IMR-90 (cell line): ENCODE results near the gene DSCAML1. TPM values are rescaled to one million over a fixed set of nuclear protein-coding genes. Genes with fewer than 3 reads are reported as not detected.

ENCODE experiments used
- ATAC-seq: fragments of 200-7000 bp; cut with Tn5 transposase; 2 replicates; pipeline ENCODE4 v1.9.1; 2020; ENCODE audit warnings: low read depth, mild to moderate bottlenecking, moderate library complexity
- BruUV-seq: library from RNA; stranded (reverse); fragments of 400-500 nt; replicated peaks from 2 replicates; lab custom pipeline; 2021; lab: Mats Ljungman, UMichigan
- CTCF ChIA-PET: fragments of 300-600 bp; formaldehyde crosslinking; extraction: SDS; loops from one replicate; lab custom pipeline; 2021; ENCODE audit warnings: antibody characterized with exemption; lab: Yijun Ruan, JAX
- POLR2A ChIA-PET: fragments of 300-600 bp; sonication (Branson Sonifier 250); formaldehyde crosslinking; loops from one replicate; lab custom pipeline; 2022; ENCODE audit warnings: antibody characterized with exemption; ENCODE audit not compliant: unreplicated experiment; lab: Charles Lee
- DNase-seq: peaks from one replicate; pipeline ENCODE4 v3.0.0; 2013
- H2AFZ ChIP-seq: replicated peaks from 2 replicates; pipeline ENCODE3; 2013; ENCODE audit warnings: low read length, mild to moderate bottlenecking; ENCODE audit not compliant: poor library complexity
- H2AK5ac ChIP-seq: 2 replicates; pipeline ENCODE4 v1.6.1; 2013; ENCODE audit warnings: low read depth, low read length, inconsistent platforms
- H2AK9ac ChIP-seq: replicated peaks from 2 replicates; pipeline ENCODE3; 2013; ENCODE audit warnings: mild to moderate bottlenecking, low read depth, low read length, moderate library complexity; ENCODE audit not compliant: poor library complexity
- H2BK120ac ChIP-seq: 2 replicates; pipeline ENCODE4 v1.6.1; 2013; ENCODE audit warnings: low read depth, low read length, inconsistent platforms
- H2BK15ac ChIP-seq: 3 replicates; pipeline ENCODE4 v1.6.1; 2013; ENCODE audit warnings: low read depth, low read length, inconsistent platforms
- H2BK20ac ChIP-seq: 2 replicates; pipeline ENCODE4 v1.6.1; 2013; ENCODE audit warnings: low read depth, mild to moderate bottlenecking, inconsistent platforms, low read length, moderate library complexity
- H2BK5ac ChIP-seq: 2 replicates; pipeline ENCODE4 v1.6.1; 2013; ENCODE audit warnings: mild to moderate bottlenecking, low read depth, low read length, inconsistent platforms; ENCODE audit not compliant: poor library complexity, severe bottlenecking
- H3K14ac ChIP-seq: replicated peaks from 2 replicates; pipeline ENCODE4 v1.6.1; 2013; ENCODE audit warnings: low read depth, low read length, inconsistent platforms
- H3K18ac ChIP-seq: 2 replicates; pipeline ENCODE4 v1.6.1; 2013; ENCODE audit warnings: low read depth, low read length, control low read depth
- H3K23ac ChIP-seq: 2 replicates; pipeline ENCODE4 v1.6.1; 2013; ENCODE audit warnings: low read depth, low read length, inconsistent platforms
- H3K27ac ChIP-seq: 2 replicates; pipeline ENCODE4 v1.5.1; 2013; ENCODE audit warnings: mild to moderate bottlenecking, control low read depth, low read length; ENCODE audit not compliant: insufficient read depth
- H3K27me3 ChIP-seq: 2 replicates; pipeline ENCODE4 v1.6.1; 2013; ENCODE audit warnings: low read length; ENCODE audit not compliant: control insufficient read depth, insufficient read depth
- H3K36me3 ChIP-seq: 2 replicates; pipeline ENCODE4 v1.6.1; 2013; ENCODE audit warnings: low read length, mixed read lengths; ENCODE audit not compliant: control insufficient read depth, insufficient read depth
- H3K4ac ChIP-seq: 2 replicates; pipeline ENCODE4 v1.6.1; 2013; ENCODE audit warnings: low read depth, low read length, inconsistent platforms
- H3K4me1 ChIP-seq: 2 replicates; pipeline ENCODE4 v1.6.1; 2013; ENCODE audit warnings: low read length, mixed read lengths; ENCODE audit not compliant: control insufficient read depth, insufficient read depth
- H3K4me2 ChIP-seq: 2 replicates; pipeline ENCODE4 v1.6.1; 2013; ENCODE audit warnings: low read depth, mild to moderate bottlenecking, control low read depth, low read length, moderate library complexity
- H3K4me3 ChIP-seq: 2 replicates; pipeline ENCODE4 v1.5.1; 2013; ENCODE audit warnings: low read depth, mild to moderate bottlenecking, control low read depth, low read length, moderate library complexity; ENCODE audit not compliant: insufficient read depth
- H3K56ac ChIP-seq: 2 replicates; pipeline ENCODE4 v1.6.1; 2013; ENCODE audit warnings: low read length, inconsistent platforms; ENCODE audit not compliant: insufficient read depth; ENCODE audit errors: extremely low read depth
- H3K79me1 ChIP-seq, 2 experiments: 2 replicates each; pipeline ENCODE4 v1.6.1; 2013; ENCODE audit warnings: low read length in 2 of 2, inconsistent platforms in 1 of 2, low read depth in 1 of 2
- H3K9ac ChIP-seq: 2 replicates; pipeline ENCODE4 v1.6.1; 2013; ENCODE audit warnings: low read depth, low read length, control low read depth
- H3K9me1 ChIP-seq: 2 replicates; pipeline ENCODE4 v1.6.1; 2013; ENCODE audit warnings: low read length, inconsistent platforms; ENCODE audit not compliant: insufficient read depth
- H3K9me3 ChIP-seq: 2 replicates; pipeline ENCODE4 v1.6.1; 2013; ENCODE audit warnings: low read length; ENCODE audit not compliant: control insufficient read depth, insufficient read depth
- H4K20me1 ChIP-seq: 2 replicates; pipeline ENCODE4 v1.6.1; 2013; ENCODE audit warnings: low read length, inconsistent platforms; ENCODE audit not compliant: insufficient read depth
- H4K5ac ChIP-seq: 2 replicates; pipeline ENCODE4 v1.6.1; 2013; ENCODE audit warnings: mild to moderate bottlenecking, low read depth, low read length, control low read depth
- H4K8ac ChIP-seq, 2 experiments: 2 replicates each; pipeline ENCODE4 v1.6.1; 2013; ENCODE audit warnings: low read depth in 2 of 2, low read length in 2 of 2, control low read depth in 1 of 2, inconsistent platforms in 1 of 2
- H4K91ac ChIP-seq: 2 replicates; pipeline ENCODE4 v1.6.1; 2013; ENCODE audit warnings: low read depth, low read length, inconsistent platforms; ENCODE audit not compliant: insufficient read depth
- BHLHE40 ChIP-seq: fragments of 150-350 bp; IDR thresholded peaks from 2 replicates; pipeline ENCODE4 v1.6.1; 2016; ENCODE audit warnings: mild to moderate bottlenecking, low read depth, low read length
- CEBPB ChIP-seq: IDR thresholded peaks from 2 replicates; pipeline ENCODE4 v1.6.1; 2012; ENCODE audit warnings: low read depth, low read length, improper control_type of control experiment
- CHD1 ChIP-seq: IDR thresholded peaks from 2 replicates; pipeline ENCODE4 v1.6.1; 2012; ENCODE audit warnings: low read depth, low read length, improper control_type of control experiment
- CTCF ChIP-seq: conservative IDR thresholded peaks from 2 replicates; pipeline ENCODE4 v1.5.1; 2012; ENCODE audit warnings: mild to moderate bottlenecking, low read depth, low read length, improper control_type of control experiment
- ELK1 ChIP-seq: fragments of 150-350 bp; IDR thresholded peaks from 2 replicates; pipeline ENCODE4 v1.6.1; 2016; ENCODE audit warnings: low read depth, mild to moderate bottlenecking, low read length, moderate library complexity, borderline replicate concordance
- FOS ChIP-seq: fragments of 150-350 bp; IDR thresholded peaks from 2 replicates; pipeline ENCODE4 v1.6.1; 2016; ENCODE audit warnings: low read depth, low read length
- MAFK ChIP-seq: IDR thresholded peaks from 2 replicates; pipeline ENCODE4 v1.6.1; 2012; ENCODE audit warnings: low read depth, low read length, improper control_type of control experiment
- MXI1 ChIP-seq: IDR thresholded peaks from 2 replicates; pipeline ENCODE4 v1.6.1; 2012; ENCODE audit warnings: low read depth, mild to moderate bottlenecking, low read length, moderate library complexity, borderline replicate concordance
- POLR2A ChIP-seq: IDR thresholded peaks from 2 replicates; pipeline ENCODE4 v1.6.1; 2012; ENCODE audit warnings: mild to moderate bottlenecking, low read depth, low read length
- RAD21 ChIP-seq: IDR thresholded peaks from 2 replicates; pipeline ENCODE4 v1.6.1; 2012; ENCODE audit warnings: low read length, improper control_type of control experiment
- RCOR1 ChIP-seq: IDR thresholded peaks from 2 replicates; pipeline ENCODE4 v1.6.1; 2012; ENCODE audit warnings: mild to moderate bottlenecking, low read length, improper control_type of control experiment; ENCODE audit not compliant: insufficient replicate concordance
- RFX5 ChIP-seq: IDR thresholded peaks from 2 replicates; pipeline ENCODE4 v1.8.0; 2012; ENCODE audit warnings: low read depth, mild to moderate bottlenecking, low read length, moderate library complexity
- SMC3 ChIP-seq: fragments of 150-350 bp; IDR thresholded peaks from 2 replicates; pipeline ENCODE4 v1.6.1; 2016; ENCODE audit warnings: low read depth, mild to moderate bottlenecking, antibody characterized with exemption, low read length, moderate library complexity
- USF2 ChIP-seq: fragments of 150-350 bp; IDR thresholded peaks from 2 replicates; pipeline ENCODE4 v1.6.1; 2017; ENCODE audit warnings: mild to moderate bottlenecking, antibody characterized with exemption, low read length, low read depth
- WGBS, 2 experiments: methylation state at CpG; one replicate each; pipeline versions ENCODE4 v1.1.5 to v1.1.7; 2013; ENCODE audit warnings: missing lambda C conversion rate in 2 of 2; ENCODE audit not compliant: insufficient read length in 1 of 2; ENCODE audit errors: extremely low coverage in 2 of 2; 5-methylcytosine and 5-hydroxymethylcytosine counted together
- dilution Hi-C: fragments of 300-500 bp; cut with HindIII; formaldehyde crosslinking; loops from one replicate; pipeline ENCODE4 v1.14.3; 2018; ENCODE audit warnings: low sequenced_read_pairs; ENCODE audit not compliant: unreplicated experiment
- in situ Hi-C: fragments of 300-500 bp; cut with MboI; formaldehyde crosslinking; loops from 3 replicates; pipeline ENCODE4 v1.14.3; 2019; ENCODE audit warnings: low sequenced_read_pairs, inconsistent platforms, mixed read lengths
- intact Hi-C: fragments of 100-400 bp; cut with micrococcal nuclease; formaldehyde crosslinking; loops from 2 replicates; pipeline ENCODE4 v1.10.0; 2022
- polyA plus RNA-seq, 3 experiments: library from polyadenylated mRNA; depleted of rRNA; stranded (reverse); fragments of >200 nt; gene quantifications; 2 replicates each; pipeline ENCODE4 v1.2.3, GENCODE V29; 2012; ENCODE audit warnings: low replicate concordance in 1 of 3
- total RNA-seq: library from RNA; depleted of rRNA; stranded (reverse); fragments of >200 nt; gene quantifications from 2 replicates; pipeline ENCODE4 v1.2.3, GENCODE V29; 2012

Gene DSCAML1
- total and polyA plus RNA-seq, 2 of the 4 experiments (the other 2 are of a cell fraction), result not detected

- no peak overlapping the region for H3K56ac ChIP-seq
- H3K9me1 ChIP-seq, result no peaks in the 10 kb centered on the region
- H3K9me3 ChIP-seq, result no peaks in the 10 kb centered on the region
- no peak overlapping the region for H3K9ac ChIP-seq
- H2BK20ac ChIP-seq, result no peak overlapping the region
- ChIA-PET POLR2A (no interaction called here), CTCF (no interaction called here)
- H2BK15ac ChIP-seq, result no peak overlapping the region
- dilution Hi-C loops (no loop called here), in situ Hi-C loops (no loop called here), intact Hi-C loops (no loop called here)
- H2AFZ ChIP-seq, result peak overlapping the region; percentile 5
- no peaks in the 10 kb centered on the region for H4K20me1 ChIP-seq
- H2AK5ac ChIP-seq, result no peak overlapping the region
- no peak overlapping the region for H3K27ac ChIP-seq
- H3K4me3 ChIP-seq, result no peak overlapping the region
- no peak overlapping the region for H3K4me2 ChIP-seq
- H3K18ac ChIP-seq, result no peak overlapping the region
- no peak overlapping the region for H4K91ac ChIP-seq
- H3K23ac ChIP-seq, result no peak overlapping the region
- TF ChIP-seq SMC3, result no peak
- TF ChIP-seq MXI1, result no peak
- TF ChIP-seq CHD1, result no peak
- no peak for TF ChIP-seq RAD21
- no peak for TF ChIP-seq POLR2A
- TF ChIP-seq ELK1, result no peak
- TF ChIP-seq MAFK, result no peak
- no peak for TF ChIP-seq FOS
- TF ChIP-seq RCOR1, result no peak
- TF ChIP-seq CEBPB, result no peak
- TF ChIP-seq RFX5, result no peak
- no peak for TF ChIP-seq CTCF
- no peak for TF ChIP-seq USF2
- no peak for TF ChIP-seq BHLHE40
- no peak overlapping the region for H3K14ac ChIP-seq
- 29% methylated on average over 10 of the region's 14 CpGs; no CpG with 5 or more reads in 1 of the 2 experiments for WGBS, 2 experiments
- ATAC-seq (no peak), DNase-seq (no peak)
- H2AK9ac ChIP-seq, result no peak overlapping the region
- no peak overlapping the region for H4K8ac ChIP-seq
- H3K79me1 ChIP-seq, result no peaks in the 10 kb centered on the region
- no peak overlapping the region for H2BK5ac ChIP-seq
- no peak overlapping the region for H2BK120ac ChIP-seq
- H3K4me1 ChIP-seq, result no peaks in the 10 kb centered on the region
- H4K5ac ChIP-seq, result no peak overlapping the region
- peaks cover 26% of the 10 kb centered on the region for H3K27me3 ChIP-seq
- H3K4ac ChIP-seq, result no peak overlapping the region
- BruUV-seq, result no TSS peak
- H3K36me3 ChIP-seq, result no peaks in the 10 kb centered on the region
Measured at GRCh38 chr11:117501237-117501898, 295.6 kb downstream of the DSCAML1 start.
